Activated gamma-delta T cell treated with anti-CD3 and anti-CD28 coated beads, Interleukin-2, amount 50 U/mL, for 16 hours (primary cell): ENCODE measurements around the gene CTNNBL1.

Experiments used
- DNase-seq: peaks from one replicate; pipeline ENCODE4 v3.0.0-alpha.2; 2020; ENCODE audit warnings: low read depth

CTNNBL1 gene

DNA sequence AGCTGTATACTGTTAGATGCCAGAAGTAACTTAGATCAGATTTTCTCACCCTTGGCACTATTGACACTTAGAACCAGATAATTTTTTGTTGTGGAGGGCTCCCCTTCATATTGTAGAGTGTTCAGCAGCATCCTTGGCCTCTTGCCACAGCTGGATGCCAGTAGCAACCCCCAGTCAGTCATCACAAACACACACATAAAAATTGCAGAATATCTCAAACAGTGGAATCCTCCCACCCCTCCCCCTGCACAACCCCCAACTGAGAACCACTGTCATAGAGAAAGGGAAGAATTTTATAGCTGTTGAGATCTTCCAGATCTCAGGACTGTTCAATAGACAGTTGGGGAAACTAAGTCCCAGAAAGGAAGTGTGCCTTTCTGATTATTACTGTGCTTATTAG is 127.9 kb downstream of the CTNNBL1 start:
- no peak for DNase-seq

DNA sequence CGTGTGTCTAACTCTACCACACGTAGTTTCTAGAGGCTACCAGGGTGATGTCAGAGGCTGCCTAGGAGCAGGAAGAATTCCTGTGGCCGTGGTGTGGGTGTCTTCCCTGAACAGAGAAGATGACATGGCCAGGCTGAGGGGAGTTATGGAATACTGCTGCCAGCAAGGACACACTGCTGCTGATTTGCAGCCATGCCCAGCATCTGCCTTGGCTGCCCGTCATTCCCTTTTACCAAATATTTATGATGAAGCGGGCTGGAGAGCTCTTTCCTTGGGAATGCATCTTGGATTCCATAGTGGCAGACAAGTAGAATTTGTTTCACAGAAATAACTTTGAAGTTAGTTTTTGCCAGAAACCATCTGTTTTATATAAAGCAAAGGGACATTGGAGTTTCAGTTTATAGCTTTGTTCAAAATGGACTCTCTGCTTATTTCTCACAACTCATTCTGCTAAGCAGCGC is 128.3 kb downstream of the CTNNBL1 start:
- DNase-seq = no peak

DNA sequence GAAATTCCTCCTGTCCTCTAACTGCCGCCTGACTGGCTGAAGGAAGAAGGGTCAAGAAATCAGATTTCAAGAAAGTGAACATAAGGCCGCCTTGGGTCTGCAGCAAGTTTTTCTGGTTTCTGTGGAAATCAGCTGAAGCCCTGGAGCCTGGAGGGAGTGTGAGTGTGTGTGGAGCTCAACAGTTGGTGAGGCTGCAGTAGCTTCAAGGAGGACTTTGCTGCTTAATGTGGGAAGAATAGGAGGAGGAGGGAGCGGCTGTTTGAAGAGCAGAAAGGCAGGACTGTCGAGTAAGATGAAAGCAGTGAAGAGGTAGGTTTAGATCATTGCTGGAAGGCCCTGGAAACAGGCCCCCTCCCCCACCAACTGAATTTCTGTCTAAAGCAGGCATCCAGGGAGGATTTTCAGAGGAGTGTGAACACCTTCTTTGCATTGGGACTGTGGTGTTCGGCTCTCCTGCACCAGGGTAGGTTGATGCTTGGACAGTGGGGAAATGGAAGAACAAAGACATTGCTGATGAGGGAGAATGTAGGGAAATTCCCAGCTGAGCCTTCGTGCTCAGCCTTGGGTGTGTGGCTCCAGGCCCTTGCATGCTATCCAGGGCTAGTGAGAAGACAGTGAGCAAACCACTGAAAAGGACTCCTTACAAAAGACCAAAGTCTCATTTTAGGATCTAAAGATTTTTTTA is 129.6 kb downstream of the CTNNBL1 start:
- DNase-seq = no peak

DNA sequence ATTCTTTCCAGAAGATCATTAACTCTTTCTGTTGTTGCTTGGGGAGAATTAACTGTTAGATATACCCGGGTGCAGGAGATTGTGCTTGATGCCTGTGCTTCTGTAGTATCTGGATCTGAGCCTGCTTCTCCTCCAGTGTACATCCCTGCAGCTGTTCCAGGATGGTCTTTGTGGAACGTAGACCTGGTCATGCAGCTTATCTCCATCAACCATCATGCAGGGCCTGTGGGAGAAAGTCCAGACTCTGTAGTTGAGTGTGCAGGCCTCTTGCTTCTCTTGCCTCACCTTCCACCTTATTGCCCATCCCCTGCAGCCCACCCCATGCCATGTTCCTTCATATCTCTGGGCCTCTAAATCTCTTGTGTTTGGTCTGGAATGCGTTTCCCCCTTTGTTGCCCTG is 133.8 kb downstream of the CTNNBL1 start:
- DNase-seq = no peak

DNA sequence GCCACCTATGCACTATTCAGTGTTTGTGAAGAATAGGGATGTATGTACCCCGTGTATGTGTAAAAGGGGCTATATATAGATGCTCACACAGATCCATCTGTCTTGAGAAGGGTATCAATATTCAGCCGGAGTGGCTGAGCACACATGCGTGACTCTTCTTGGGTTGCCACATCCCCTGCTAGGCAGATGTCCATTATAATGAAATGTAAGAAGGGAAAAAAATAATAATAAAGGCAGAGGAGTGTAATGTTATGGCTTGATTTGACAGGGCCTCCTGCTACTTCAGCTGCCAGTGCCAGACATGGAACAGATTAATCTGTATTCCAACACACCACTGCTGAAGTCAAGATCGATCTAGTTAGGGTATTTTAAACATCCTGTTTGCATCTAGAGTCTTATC is 134.9 kb downstream of the CTNNBL1 start:
- DNase-seq = no peak

DNA sequence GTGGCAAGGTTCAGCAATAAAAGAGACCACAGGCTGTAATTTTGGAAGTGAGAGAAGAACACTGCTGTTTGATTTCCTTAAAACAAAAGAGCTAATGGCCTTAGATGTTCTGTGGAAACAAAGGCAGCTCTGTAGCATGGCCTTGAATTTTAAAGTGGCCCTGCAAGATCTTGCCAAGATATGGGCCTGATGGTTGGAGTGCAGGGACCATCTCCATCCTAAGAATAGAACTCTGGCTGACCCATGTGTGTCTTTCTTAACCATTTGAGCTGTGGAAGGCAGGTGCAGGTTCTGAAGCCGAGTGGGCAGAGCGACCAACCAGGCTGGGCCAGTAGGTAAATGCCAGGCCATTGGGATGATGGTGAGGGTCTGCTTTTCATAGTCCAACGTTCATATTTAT is 135.3 kb downstream of the CTNNBL1 start:
- no peak for DNase-seq

DNA sequence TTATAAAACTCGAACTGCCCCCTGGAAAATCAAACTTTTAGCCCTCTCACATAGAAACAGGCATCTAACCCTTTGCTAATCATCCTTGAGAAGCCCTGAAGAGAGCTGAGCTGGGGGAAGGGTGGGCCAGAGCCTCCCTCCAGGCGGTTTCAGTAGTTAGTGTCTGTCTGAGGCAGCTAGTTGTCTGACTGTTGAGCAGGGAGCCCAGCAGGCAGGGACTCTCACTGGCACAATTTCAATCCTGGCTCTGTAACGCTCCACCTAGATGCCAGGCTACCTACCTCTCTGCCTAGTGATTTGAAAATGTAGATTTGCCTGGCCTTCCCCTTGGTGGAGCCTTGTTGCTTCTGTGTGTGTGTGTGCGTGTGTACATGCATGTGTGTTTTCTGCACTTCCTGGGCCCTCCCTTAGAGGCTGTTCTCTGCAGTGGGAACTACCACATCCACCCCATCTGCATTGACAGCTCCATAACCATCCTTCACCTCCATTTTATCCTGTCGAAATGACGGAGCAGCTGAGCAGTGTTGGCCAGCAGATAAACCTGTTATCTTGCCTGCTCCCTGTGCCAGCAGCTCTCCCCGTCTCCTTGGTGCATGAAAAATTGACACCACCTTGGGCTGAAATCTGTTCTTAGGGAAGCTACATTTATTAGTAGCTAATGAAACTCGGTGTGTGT is 139.5 kb downstream of the CTNNBL1 start:
- no peak for DNase-seq

DNA sequence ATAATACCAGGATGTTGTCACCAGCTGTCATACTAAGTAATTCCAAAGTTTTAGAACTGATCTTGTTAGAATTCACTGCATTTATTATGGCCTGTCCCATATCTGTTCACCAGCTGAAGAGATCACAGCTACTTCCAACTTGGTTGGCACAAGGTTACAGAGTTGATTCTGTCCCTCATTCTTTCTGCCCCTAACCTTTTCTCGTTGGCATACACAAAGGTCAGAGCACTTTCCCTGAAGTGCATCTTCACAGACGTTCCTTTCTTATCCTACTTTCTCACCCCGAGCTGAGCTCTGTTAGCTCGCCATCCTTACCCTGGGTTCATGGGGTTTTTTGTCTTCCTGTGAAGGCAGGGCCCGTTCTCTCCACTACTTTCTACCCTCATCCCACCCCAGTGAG is 143.1 kb downstream of the CTNNBL1 start:
- no peak for DNase-seq

DNA sequence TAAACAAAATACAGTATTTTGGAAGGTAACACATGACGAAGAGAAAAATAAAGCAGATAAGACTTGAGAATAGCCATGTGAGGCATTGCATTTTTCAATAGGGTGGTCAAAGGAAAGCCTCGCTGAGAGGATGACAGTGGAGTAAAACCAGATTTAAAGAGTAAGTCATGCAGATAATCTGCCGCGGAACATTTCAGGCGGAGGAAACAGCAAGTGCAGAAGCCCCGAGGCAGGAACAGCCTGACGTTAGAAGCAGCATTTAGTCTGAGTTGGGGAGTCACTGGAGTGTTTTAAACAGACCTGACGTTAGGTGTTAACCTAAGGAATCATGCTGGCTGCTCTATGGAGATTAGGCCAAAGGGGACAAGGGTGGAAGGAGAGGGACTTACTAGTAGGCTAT is 144.1 kb downstream of the CTNNBL1 start:
- DNase-seq = no peak

DNA sequence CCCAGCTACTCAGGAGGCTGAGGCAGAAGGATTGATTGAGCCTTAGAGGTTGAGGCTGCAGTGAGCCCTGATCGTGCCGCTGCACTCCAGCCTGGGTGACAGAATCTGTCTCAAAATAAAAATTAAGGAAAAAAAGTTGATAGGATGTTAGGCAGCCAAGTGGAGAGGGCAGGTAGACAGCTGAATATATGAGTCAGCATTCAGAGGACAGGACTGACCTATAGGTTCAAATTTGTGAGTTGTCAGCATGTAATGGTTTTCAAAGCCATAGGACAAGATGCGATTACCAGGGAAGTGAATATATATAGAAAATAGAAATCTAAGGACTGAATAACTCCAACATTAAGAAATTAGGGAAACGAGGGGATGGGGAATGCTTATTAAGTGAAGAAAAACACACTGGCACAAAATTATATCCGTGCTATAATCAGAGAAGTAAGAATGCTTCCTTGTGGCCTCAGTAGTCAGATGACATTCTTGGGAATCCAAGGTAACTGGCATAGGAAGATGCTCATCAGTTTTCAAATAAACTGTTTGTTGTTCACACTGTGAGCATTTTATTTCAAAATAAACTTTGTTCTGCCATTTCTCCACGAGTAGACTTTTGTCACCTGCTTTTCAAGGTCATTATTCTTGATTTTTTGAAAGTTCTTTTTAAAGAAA is 145.1 kb downstream of the CTNNBL1 start:
- DNase-seq = no peak

DNA sequence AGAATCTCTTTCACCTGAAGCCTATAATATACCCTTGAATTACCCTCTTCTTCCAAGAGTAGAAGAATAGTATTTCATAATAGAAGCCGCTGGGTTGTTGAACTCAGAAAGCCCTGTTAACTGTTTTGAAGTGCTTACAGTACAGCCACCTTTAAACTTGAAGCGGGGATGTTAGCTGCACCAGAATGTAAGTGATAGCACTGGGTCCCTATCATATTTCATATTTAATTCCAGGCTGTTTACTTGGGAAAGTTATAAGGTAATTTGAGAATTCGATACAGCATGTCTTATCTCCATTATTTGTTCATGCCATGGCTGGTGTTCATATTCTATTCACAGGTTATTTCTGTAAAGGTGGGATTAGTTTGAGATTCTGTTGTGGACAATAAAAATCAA is 145.6 kb downstream of the CTNNBL1 start:
- no peak for DNase-seq

DNA sequence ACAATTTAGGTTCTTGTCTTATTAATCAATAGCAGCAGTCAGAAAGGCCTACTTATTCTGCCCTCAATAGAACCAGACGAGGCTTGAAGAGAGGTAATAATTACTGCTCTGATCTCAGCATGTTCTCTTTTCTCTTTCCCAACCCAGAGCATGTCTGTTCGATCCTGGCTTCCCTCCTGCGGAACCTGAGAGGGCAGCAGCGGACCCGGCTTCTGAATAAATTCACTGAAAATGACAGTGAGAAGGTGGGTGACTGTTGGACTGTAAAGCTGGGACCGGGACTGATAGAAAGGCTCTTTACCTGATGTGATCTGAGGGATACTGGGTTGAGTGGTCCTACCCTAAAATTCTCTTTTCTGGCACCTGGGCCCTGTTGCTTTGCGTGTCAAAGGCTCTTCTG is 146.1 kb downstream of the CTNNBL1 start:
- no peak for DNase-seq

DNA sequence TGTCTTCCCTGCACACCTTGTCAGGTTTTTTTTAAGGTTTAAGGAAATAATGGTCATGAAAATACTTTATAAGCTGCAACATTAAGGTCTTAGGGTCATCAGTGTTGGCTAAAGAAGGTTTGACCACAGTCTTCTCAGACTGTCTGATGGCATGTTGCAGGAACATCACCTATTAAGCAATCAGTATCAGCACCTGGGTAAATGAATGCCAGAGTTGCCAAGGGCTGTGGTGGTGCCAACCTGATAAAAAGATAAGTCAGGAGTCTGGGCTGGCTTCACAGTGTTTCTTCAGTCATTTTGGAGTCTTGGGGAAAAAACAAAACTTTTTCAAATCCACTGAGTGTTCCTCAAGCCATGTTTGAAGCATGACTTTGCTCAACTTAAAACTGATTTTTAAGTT is 147.6 kb downstream of the CTNNBL1 start:
- DNase-seq = no peak

DNA sequence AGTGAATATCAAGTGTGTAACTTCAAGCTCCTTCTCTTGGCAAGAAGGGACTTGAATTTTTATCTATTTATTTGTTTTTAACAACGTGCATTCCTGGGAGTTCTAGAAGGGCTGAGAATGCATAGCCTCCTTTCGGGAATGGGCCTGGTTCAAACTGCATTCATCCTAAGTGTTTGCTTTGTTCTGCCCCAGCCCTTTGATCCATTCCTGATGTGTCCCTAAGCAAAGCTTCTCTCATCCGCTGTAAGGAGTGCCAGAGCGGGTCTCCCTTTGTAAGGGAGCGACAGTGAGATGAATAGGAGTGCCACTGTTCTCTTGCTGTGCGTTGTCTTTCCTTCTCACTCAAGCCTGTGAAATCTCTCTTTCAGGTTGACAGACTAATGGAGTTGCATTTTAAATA is 148.1 kb downstream of the CTNNBL1 start:
- no peak for DNase-seq

DNA sequence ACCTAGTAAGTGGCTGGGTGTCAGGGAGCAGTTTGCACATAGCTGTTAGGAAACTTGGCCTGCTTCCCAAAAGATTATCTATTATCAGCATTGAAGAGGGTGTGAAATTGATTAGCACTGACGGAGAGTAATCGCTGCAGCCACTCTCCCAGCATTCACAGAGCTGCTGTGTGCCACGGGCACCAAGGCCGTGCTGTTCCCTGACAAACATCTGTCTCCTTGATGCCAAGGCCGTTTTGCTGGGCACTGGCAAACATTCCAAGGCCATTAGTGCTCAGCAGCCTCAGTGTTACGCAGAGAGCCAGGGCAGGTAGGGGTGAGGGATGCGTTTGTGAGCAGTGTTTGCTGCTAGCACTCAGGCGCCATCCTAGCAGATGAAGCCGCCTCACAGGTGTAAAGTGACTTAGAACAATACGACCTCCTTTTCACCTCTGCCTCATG is 151.4 kb downstream of the CTNNBL1 start:
- no peak for DNase-seq

DNA sequence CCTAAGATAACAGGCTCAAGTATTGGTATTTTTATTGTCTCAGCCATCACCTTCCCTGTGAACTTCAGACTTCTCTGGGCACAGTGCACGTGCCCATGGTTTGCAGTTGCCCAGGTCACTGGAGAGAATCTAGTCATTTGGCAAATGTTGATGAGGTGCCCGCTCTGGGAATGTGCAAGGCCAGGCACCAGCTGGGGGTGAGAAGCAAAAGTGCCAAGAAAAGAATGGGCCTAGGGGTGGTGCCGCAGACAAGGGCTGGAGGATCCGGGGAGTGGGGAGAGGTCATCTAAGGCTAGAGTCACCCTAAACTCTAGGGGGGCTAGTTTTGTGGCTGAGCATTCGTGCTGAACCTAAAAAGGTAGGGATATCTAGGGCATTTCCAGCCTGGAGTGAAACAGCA is 152.0 kb downstream of the CTNNBL1 start:
- no peak for DNase-seq

DNA sequence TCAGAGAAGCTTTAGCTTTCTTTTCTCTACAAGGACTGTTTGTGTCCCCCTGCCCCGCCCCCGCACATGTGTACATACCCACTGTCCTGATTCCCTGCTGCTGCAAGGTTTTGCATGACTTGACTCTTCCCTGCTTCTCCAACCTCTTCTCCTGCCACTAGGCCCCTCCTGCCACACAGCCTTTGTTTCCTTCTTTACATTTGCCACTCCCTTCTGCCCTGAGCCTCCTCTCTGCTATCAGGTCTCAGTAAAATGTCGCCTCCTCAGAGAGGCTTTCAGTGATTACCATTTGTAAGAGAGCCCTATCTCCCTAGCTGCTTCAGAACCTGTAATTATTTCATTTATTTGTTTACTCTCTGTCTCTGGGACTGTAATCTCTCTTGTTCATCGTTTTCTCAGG is 152.7 kb downstream of the CTNNBL1 start:
- DNase-seq = no peak

DNA sequence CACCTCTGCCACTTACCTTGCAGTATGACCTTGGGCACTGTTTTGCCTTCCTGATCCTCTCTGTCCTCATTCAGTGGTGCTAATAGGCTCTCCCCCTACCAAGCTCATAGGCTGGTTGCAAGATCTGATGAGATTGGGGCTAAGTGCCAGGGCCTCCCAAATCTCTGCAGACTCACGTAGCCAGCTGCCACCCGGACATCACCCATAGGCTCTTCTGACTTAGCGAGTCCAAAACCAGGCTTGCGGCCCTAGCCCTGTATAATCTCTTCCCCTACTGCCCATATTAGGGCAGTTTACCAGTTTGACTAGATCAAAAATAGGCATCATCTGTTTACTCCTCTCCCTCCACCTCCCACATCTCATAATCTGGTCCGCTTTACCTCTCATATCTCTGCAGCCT is 154.9 kb downstream of the CTNNBL1 start:
- no peak for DNase-seq

DNA sequence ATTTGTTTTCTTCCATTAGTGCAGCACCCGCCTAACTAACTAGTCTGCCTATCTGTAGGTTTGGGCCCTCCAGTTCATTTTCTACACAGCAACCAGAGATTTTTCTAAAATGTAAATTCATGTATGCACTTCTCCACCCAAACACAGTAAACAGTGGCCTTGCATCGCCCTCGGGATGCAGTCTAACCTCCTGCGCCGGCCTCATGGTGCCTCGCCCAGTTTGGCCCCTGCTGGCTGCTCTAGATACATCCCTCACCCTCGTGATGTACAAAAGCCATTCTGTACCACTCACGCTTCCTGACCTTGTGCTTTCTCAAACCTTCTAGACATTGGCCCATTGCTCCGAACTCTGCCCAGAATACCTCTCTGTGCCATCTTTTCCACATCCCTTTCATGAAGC is 155.3 kb downstream of the CTNNBL1 start:
- no peak for DNase-seq

DNA sequence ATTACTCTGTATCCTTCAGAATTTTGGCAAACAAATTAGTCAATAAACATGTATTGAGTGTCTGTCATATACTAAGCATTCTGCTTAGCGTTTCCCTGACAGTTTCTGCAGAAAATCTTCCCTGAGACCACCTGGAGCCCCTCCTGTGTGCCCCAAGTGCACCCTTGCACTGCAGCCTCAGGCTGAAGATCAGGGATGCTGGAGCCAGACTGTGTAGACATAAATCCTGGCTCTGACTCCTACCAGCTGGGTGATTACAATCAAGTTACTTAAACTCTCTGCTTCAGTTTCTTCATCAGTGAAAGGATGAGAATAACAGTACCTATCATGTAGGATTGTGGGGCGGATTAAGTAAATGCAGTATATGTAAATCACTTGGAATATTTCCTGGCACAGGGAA is 155.7 kb downstream of the CTNNBL1 start:
- DNase-seq = no peak

DNA sequence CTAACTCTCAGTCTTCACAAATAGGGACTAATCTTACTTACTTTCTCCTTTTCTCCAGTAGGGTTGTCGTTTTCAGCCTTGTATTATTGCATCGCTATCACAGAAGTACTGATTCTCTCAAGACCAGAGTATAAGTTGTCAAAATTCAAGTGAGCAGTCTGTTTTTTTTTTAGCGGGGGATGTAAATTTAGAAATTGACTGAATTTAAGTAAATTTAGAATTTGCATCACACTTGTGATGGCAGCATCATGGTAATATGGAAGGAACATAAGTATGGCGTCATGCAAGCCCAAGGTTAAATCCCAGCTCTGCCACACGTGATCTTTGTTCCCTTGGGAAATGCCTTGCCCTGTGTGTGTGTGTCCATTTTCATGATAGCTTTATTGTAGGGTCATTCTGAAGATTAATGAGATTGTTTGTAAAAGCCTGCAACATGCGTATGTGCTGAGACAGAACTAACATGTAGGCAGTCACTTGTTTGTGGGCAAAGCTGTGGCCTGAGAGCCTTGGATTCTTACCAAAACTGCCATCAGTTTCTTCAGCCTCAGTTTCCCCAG is 156.3 kb downstream of the CTNNBL1 start:
- DNase-seq = no peak

DNA sequence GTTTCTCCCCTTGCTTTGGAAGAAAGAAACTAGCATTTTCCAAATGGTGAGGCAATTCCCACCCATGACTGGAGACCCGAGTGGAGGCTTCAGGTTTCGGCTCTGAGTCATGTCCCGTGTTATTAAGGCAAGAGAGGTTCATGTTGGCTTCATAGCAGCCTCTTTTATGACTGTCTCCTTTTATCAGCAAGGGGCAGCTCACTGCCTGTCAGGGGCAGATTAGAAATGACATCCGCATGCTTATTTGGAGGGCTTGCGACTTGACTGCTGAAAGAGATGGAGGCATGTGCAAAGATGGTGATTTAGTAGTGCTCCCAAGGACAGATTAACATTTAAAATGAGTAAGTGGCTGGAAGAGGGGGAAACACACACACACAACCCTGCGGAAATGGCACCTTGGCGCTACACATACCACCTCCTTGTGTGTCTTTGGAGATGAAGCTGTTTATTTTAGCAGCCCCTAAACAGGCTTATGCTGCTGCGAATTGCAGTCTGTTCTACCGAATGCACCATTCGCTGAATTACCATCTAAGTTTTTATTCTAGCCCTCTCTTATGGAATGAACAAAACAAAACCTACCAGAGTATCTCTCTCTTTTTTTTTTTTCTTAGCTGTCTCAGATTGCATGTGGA is 157.0 kb downstream of the CTNNBL1 start:
- no peak for DNase-seq

DNA sequence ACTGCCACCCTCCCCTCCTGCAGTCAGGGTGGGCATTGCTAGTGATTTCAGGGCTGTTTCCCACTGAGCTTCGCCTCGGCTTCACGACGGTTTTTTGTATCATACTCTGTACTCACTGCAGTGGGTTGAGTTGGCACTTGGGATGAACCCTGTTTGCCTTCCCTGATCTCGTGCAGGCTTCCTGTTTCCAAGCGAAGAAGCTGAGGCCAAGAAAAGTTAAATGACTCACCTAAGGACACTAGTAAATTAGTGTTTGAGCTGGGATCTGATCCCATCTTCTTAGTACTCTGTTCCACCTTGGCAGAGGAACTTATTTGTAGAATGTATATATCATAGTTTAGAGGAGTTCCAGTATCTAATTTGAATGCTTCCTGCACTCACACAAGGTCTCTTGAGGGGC is 158.8 kb downstream of the CTNNBL1 start:
- DNase-seq = no peak
